Mesothelial cell of epicardium (in vitro differentiated cells): Measurements from ENCODE around the gene ENTPD6. TPM values are rescaled to one million over a fixed set of nuclear protein-coding genes. Genes with fewer than 3 reads are reported as not detected.

ENCODE experiments used
- DNase-seq, 2 experiments: peaks; one replicate each; pipeline ENCODE4 v3.0.0; 2021; ENCODE audit warnings: low spot score in 2 of 2; ENCODE audit not compliant: unreplicated experiment in 2 of 2
- H3K27ac Mint-ChIP-seq: 2 replicates; pipeline ENCODE4 v1.8.0; 2021; ENCODE audit warnings: mixed read lengths
- H3K27me3 Mint-ChIP-seq: 2 replicates; pipeline ENCODE4 v1.8.0; 2021; ENCODE audit warnings: low read depth, mixed read lengths
- H3K36me3 Mint-ChIP-seq: 2 replicates; pipeline ENCODE4 v1.8.0; 2021; ENCODE audit warnings: mixed read lengths
- H3K4me1 Mint-ChIP-seq: 2 replicates; pipeline ENCODE4 v1.8.0; 2021; ENCODE audit warnings: mixed read lengths
- H3K4me3 Mint-ChIP-seq: 2 replicates; pipeline ENCODE4 v1.8.0; 2021; ENCODE audit warnings: mild to moderate bottlenecking, moderate library complexity, mixed read lengths
- H3K9me3 Mint-ChIP-seq: 2 replicates; pipeline ENCODE4 v1.8.0; 2021; ENCODE audit warnings: mixed read lengths
- total RNA-seq: library from RNA; stranded (reverse); gene quantifications from 3 replicates; pipeline ENCODE4 v1.2.1, GENCODE V29; 2021
- TF ChIP-seq, protein P1 (sequence below): fragments of 200-600 bp; sonication (generic); IDR thresholded peaks from one replicate; pipeline ENCODE4 v1.5.0; 2021; ENCODE audit warnings: antibody characterized with exemption; ENCODE audit not compliant: unreplicated experiment

The ENTPD6 gene
- total RNA-seq, 1 donor from 2014 or later = 59.3 TPM

DNA sequence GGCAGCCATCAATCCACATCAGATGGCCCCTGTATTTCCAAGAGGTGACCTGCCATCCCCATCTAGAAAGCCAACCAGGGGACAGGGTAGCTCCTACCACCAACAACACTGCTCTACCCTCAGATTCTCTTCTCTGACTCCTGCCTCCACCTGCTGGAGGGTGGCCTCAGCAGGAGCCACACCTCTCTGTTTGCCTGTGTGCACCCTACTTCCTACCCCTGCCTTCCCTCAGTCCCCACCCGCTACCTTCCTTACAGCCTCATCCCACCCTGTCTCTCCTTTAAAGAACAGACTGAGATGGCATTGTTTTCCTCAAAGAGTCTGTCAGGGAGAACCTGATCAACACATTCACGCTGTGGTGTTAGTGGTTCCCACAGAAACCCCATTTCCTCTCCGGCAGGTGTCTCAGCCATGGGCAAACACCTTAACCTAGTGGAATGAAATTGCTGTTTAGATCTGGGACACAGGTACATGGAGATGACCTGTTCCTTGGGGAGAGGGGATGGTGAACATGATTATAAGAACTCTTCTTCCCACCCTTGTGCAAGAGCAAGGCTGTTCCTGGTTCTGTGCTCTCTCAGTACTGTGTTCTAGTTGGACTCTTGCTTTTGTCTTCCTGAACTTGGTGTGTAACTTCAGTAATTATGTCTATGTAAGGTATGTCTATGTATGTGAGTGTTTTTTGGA, 1.8 kb downstream of the ENTPD6 start:
- DNase-seq = no peak
- Mint-ChIP-seq H3K36me3 (peaks cover 4% of the 10 kb centered on the region), H3K9me3 (peaks cover 3% of the 10 kb centered on the region), H3K27ac (peak overlapping the region; percentile 18), H3K4me3 (peak overlapping the region; percentile 94), H3K27me3 (no peaks in the 10 kb centered on the region), H3K4me1 (peaks cover 21% of the 10 kb centered on the region)
- TF ChIP-seq, protein P1, sequence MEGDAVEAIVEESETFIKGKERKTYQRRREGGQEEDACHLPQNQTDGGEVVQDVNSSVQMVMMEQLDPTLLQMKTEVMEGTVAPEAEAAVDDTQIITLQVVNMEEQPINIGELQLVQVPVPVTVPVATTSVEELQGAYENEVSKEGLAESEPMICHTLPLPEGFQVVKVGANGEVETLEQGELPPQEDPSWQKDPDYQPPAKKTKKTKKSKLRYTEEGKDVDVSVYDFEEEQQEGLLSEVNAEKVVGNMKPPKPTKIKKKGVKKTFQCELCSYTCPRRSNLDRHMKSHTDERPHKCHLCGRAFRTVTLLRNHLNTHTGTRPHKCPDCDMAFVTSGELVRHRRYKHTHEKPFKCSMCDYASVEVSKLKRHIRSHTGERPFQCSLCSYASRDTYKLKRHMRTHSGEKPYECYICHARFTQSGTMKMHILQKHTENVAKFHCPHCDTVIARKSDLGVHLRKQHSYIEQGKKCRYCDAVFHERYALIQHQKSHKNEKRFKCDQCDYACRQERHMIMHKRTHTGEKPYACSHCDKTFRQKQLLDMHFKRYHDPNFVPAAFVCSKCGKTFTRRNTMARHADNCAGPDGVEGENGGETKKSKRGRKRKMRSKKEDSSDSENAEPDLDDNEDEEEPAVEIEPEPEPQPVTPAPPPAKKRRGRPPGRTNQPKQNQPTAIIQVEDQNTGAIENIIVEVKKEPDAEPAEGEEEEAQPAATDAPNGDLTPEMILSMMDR = no peak

DNA sequence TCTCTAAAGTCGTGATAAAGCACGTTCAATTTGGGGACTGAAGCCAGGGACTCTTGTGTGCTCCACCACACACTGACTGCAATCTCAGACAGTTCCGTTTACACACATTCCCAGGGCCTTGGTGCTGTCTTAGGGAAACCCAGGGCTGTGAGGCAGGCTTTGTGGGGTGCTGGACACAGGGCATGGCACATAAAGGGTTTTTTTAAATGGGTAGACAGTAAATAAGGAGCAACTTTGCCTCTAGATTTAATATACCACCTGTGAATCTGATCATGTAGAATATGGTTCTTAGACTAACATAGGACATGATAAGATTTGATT, 2.3 kb downstream of the ENTPD6 start:
- TF ChIP-seq, protein P1 = no peak
- peaks cover 5% of the 10 kb centered on the region for H3K9me3 Mint-ChIP-seq
- H3K4me3 Mint-ChIP-seq = peak overlapping the region; percentile 94
- H3K4me1 Mint-ChIP-seq = peaks cover 21% of the 10 kb centered on the region
- H3K27me3 Mint-ChIP-seq = no peaks in the 10 kb centered on the region
- H3K27ac Mint-ChIP-seq = peak overlapping the region; percentile 1
- H3K36me3 Mint-ChIP-seq = peaks cover 6% of the 10 kb centered on the region
- DNase-seq = no peak

DNA sequence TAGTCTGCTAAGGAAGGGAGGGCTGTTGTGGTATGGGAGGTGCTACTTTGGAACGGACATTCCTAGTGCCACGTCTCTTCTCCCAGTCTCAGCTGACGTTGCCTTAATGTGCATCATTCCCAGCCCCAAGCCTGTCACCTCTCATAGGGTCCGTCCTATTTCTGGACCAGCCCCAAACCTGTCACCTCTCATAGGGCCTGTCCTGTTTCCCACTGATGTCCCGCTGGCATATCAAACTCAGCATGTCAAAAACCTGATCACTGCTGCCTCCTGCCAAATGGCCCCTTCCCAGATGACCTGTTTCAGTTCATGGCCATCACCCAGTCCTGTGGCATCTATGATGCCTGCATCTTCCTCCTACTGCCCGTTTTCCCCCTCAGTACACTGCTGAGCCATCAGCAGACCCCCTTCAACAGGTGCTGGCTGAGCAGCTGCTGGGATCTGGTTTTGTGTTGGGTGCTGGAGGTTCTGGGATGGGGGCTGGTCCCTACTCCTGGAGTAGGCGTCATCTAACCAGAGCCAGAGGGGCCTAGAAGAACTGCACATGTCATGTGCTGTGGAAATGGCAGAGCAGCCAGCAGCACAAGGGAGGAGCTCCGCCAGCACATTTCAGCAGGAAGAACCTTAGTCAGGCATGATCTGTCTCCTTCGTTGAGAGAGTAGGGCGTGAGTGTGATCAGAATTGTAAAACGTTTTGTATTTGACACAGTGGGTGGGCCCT, 3.3 kb downstream of the ENTPD6 start:
- peaks cover 11% of the 10 kb centered on the region for H3K36me3 Mint-ChIP-seq
- no peak overlapping the region for H3K27ac Mint-ChIP-seq
- peaks cover 11% of the 10 kb centered on the region for H3K9me3 Mint-ChIP-seq
- DNase-seq = no peak
- TF ChIP-seq, protein P1 = no peak
- H3K27me3 Mint-ChIP-seq = no peaks in the 10 kb centered on the region
- peaks cover 21% of the 10 kb centered on the region for H3K4me1 Mint-ChIP-seq
- H3K4me3 Mint-ChIP-seq = no peak overlapping the region

DNA sequence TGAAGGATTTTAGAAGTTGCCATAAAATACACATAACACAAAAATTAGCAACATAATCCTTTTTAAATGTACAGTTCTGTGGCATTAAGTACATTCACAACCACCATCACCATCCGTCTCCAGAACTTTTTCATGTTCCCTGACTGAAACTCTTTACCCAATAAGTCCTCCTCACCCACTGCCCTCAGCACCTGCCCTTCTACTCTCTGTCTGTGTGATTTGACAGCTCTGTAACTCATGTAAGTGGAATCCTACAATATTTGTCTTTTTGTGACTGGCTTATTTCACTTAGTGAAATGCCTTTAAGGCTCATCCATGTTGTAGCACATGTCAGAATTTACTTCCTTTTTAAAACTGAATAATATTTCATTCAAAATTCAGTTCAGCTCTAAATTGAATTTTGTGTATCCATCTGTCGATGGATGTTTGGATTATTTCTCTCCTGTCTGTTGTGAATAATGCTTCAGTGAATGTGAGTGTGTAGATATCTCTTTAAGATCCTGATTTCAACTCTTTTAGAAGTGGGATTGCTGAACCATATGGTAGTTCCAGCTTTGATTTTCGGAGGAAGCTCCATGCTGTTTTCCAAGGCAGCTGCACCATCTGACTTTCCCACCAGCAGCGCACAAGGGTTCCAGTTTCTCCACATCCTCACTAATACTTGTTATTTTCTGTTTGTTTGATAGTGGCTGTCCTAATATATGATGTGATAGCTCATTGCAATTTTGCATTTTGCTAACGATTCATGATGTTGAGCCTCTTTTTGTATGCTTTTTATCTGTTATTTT, 4.2 kb downstream of the ENTPD6 start:
- H3K4me1 Mint-ChIP-seq = peaks cover 21% of the 10 kb centered on the region
- H3K4me3 Mint-ChIP-seq = no peak overlapping the region
- H3K9me3 Mint-ChIP-seq = peaks cover 11% of the 10 kb centered on the region
- DNase-seq = no peak
- H3K27me3 Mint-ChIP-seq = no peaks in the 10 kb centered on the region
- H3K27ac Mint-ChIP-seq = no peak overlapping the region
- H3K36me3 Mint-ChIP-seq = peaks cover 11% of the 10 kb centered on the region
- TF ChIP-seq, protein P1 = no peak

DNA sequence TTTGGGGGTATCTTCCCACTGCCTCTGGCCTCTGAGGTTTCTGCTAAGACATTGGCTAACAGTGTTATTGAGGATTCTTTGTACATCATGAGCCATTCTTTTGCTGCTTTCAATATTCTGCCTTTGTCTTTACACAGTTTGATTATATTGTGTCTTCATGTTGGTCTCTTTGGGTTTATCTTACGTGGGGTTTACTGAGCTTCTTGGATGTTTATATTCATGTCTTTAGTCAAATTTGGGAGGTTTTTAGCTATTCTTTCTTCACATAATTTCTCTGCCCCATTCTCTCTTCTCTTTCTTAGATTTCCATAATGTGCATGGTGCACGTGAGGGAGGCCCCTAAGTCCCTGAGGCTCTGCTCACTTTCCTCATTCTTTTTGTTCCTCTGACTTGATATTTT, 7.6 kb downstream of the ENTPD6 start:
- peaks cover 8% of the 10 kb centered on the region for H3K4me1 Mint-ChIP-seq

More for the DNA sequence above, 7.6 kb downstream of the ENTPD6 start:
- H3K4me3 Mint-ChIP-seq = no peak overlapping the region
- H3K27ac Mint-ChIP-seq = no peak overlapping the region
- DNase-seq = no peak
- peaks cover 11% of the 10 kb centered on the region for H3K9me3 Mint-ChIP-seq
- H3K36me3 Mint-ChIP-seq = peaks cover 12% of the 10 kb centered on the region
- TF ChIP-seq, protein P1 = no peak
- H3K27me3 Mint-ChIP-seq = no peaks in the 10 kb centered on the region
